ENCODE measurements around the gene ADCY10.
A peak's percentile ranks its signal among the peaks of the same experiment; 100 is the strongest.

The ADCY10 gene, protein sequence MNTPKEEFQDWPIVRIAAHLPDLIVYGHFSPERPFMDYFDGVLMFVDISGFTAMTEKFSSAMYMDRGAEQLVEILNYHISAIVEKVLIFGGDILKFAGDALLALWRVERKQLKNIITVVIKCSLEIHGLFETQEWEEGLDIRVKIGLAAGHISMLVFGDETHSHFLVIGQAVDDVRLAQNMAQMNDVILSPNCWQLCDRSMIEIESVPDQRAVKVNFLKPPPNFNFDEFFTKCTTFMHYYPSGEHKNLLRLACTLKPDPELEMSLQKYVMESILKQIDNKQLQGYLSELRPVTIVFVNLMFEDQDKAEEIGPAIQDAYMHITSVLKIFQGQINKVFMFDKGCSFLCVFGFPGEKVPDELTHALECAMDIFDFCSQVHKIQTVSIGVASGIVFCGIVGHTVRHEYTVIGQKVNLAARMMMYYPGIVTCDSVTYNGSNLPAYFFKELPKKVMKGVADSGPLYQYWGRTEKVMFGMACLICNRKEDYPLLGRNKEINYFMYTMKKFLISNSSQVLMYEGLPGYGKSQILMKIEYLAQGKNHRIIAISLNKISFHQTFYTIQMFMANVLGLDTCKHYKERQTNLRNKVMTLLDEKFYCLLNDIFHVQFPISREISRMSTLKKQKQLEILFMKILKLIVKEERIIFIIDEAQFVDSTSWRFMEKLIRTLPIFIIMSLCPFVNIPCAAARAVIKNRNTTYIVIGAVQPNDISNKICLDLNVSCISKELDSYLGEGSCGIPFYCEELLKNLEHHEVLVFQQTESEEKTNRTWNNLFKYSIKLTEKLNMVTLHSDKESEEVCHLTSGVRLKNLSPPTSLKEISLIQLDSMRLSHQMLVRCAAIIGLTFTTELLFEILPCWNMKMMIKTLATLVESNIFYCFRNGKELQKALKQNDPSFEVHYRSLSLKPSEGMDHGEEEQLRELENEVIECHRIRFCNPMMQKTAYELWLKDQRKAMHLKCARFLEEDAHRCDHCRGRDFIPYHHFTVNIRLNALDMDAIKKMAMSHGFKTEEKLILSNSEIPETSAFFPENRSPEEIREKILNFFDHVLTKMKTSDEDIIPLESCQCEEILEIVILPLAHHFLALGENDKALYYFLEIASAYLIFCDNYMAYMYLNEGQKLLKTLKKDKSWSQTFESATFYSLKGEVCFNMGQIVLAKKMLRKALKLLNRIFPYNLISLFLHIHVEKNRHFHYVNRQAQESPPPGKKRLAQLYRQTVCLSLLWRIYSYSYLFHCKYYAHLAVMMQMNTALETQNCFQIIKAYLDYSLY (N-terminal part only)

DNA sequence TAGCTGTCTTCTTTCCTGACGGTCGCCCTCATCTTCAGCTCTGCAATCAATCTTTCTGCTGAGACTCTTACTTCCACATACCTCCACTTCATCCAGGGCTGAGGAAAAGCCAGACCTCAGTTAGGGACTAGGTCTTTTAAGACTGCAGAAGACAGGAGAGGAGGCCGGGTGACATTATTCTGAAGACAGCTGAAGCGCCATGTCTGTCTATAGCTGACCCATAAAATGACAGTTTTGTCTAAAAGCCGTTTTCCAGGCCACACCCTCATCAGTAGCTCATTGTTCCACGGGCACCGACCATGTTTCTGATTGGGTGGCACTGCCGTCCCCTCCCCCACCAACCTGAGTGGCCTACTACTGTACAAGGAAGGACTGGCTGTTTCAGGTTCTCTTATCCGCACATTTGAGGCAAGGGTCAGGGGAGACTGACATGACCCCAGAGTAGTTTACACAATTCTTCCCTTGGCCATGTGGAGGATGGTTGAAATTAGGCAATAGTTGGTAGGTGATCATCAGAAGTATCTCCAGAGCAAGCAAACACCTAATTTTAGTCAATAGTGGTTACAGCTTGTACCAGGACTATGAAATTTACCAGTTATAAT, at the start of gene ADCY10:
TSS of gene ADCY10 (minus strand) at position 240 of the 602 bp plus-strand sequence. CDS start 8,994 bp downstream, outside the sequence.
- no peak within 1 kb of the TSS for H3K27ac ChIP-seq (ENCODE audit: low read depth, low read length)
- H3K4me3 ChIP-seq (ENCODE audit: low read depth, low read length): no peak within 1 kb of the TSS

DNA sequence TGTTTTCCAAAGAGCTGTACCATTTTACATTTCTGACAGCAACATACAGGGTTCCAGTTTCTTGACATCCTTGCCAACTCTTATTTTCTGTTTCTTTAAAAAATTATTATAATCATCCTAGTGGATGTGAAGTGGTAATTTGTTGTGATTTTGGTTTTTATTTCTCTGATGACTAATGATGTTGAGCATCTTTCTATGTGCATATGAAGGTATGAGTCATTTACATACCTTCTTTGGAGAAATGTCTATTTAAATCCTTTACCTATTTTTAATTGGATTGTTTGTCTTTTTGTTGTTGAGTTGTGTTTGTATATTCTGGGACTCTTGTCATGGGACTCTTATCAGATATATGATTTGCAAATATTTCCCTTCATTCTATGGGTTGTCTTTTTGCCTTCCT, 43.8 kb upstream of the ADCY10 start:
- no peaks in the 10 kb centered on the region for H3K4me1 ChIP-seq (ENCODE audit: control insufficient read depth, insufficient read depth, low read length)
- no peaks in the 10 kb centered on the region for H3K9me3 ChIP-seq (ENCODE audit: control insufficient read depth, insufficient read depth, low read depth, low read length)
- H3K27ac ChIP-seq (ENCODE audit: low read depth, low read length): no peak overlapping the region
- no peaks in the 10 kb centered on the region for H3K27me3 ChIP-seq (ENCODE audit: control insufficient read depth, insufficient read depth, low read length)
- no peak overlapping the region for H3K9ac ChIP-seq (ENCODE audit: low read length)
- H3K36me3 ChIP-seq (ENCODE audit: control insufficient read depth, insufficient read depth, low read length): peaks cover 29% of the 10 kb centered on the region
- no peak overlapping the region for H3K4me3 ChIP-seq (ENCODE audit: low read depth, low read length)

More for the DNA sequence above, at the start of gene ADCY10:
- Histone ChIP-seq H3K4me1 (ENCODE audit: control insufficient read depth, insufficient read depth, low read length) (peaks cover 20% of the 10 kb centered on the region), H3K9me3 (ENCODE audit: control insufficient read depth, insufficient read depth, low read depth, low read length) (peaks cover 17% of the 10 kb centered on the region), H3K27me3 (ENCODE audit: control insufficient read depth, insufficient read depth, low read length) (no peaks in the 10 kb centered on the region), H3K9ac (ENCODE audit: low read length) (no peak within 1 kb of the TSS), H3K36me3 (ENCODE audit: control insufficient read depth, insufficient read depth, low read length) (0 out of 2 replicates have a peak, but pooled peaks cover 2% of the 10 kb centered on the region)

DNA sequence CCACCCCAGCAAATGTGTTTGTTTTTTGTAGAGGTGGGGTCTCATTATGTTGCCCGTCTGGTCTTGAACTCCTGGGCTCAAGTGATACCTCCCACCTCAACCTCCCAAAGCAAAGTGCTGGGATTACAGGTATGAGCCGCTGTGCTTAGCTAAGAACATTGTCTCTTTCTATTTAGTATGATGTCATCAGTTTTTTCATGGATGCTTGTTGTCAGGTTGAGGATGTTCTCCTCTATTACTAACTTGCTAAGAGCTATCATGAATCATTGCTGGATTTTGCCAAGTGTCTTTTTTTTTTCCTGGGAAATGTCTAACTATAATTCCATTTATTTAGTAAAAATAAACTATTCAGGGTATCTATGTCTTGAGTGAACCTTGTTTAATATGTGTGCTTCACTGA, 42.0 kb upstream of the ADCY10 start:
- Histone ChIP-seq H3K27ac (ENCODE audit: low read depth, low read length) (no peak overlapping the region), H3K27me3 (ENCODE audit: control insufficient read depth, insufficient read depth, low read length) (no peaks in the 10 kb centered on the region), H3K9ac (ENCODE audit: low read length) (no peak overlapping the region), H3K4me3 (ENCODE audit: low read depth, low read length) (no peak overlapping the region), H3K9me3 (ENCODE audit: control insufficient read depth, insufficient read depth, low read depth, low read length) (no peaks in the 10 kb centered on the region), H3K36me3 (ENCODE audit: control insufficient read depth, insufficient read depth, low read length) (peaks cover 34% of the 10 kb centered on the region), H3K4me1 (ENCODE audit: control insufficient read depth, insufficient read depth, low read length) (no peaks in the 10 kb centered on the region)

DNA sequence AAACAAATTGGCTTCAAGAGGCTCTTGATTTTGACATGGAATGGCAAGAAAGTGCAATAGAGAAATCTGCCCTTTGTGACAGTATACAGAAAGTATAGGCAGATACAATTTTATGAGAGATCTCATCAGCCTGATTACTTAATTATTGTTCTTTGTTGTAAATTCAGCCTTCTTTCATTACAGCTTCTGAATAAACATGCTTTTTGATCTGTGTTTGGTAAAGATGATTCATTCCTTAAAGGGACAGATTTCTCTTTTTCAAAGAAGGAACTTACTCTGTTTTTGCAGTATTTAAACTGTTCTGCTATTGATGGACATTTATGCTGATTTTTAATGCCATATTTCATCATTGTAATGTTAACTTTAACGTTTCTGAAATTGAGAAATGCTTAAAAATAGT, 36.6 kb upstream of the ADCY10 start:
- H3K36me3 ChIP-seq (ENCODE audit: control insufficient read depth, insufficient read depth, low read length): peaks cover 27% of the 10 kb centered on the region
- no peak overlapping the region for H3K27ac ChIP-seq (ENCODE audit: low read depth, low read length)
- H3K27me3 ChIP-seq (ENCODE audit: control insufficient read depth, insufficient read depth, low read length): no peaks in the 10 kb centered on the region
- no peaks in the 10 kb centered on the region for H3K9me3 ChIP-seq (ENCODE audit: control insufficient read depth, insufficient read depth, low read depth, low read length)
- H3K9ac ChIP-seq (ENCODE audit: low read length): no peak overlapping the region
- H3K4me3 ChIP-seq (ENCODE audit: low read depth, low read length): no peak overlapping the region
- H3K4me1 ChIP-seq (ENCODE audit: control insufficient read depth, insufficient read depth, low read length): no peaks in the 10 kb centered on the region; the same call in 1 of the 2 replicates

DNA sequence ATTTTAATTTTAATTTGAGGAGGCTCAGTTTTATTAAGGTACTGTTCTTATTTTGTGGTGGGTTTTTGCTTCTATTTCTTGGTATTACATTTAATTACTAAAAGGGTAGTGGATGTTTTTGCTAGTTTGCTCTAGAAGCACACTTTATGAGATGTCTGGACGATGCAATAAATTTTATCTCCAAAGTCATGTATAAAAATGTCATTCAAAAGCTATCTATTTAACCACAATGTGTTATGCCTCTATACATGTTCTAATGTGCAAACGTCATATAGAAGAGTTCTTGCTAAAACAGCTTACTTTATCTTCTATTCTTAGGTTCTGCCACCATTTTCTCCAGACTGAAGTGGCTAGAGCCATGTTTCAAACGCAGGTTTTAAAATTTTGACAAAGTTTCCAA, 35.9 kb upstream of the ADCY10 start:
- Histone ChIP-seq H3K4me3 (ENCODE audit: low read depth, low read length) (no peak overlapping the region), H3K27ac (ENCODE audit: low read depth, low read length) (peak overlapping the region; percentile 50; the same call in 1 of the 2 replicates), H3K4me1 (ENCODE audit: control insufficient read depth, insufficient read depth, low read length) (no peaks in the 10 kb centered on the region; the same call in 1 of the 2 replicates), H3K36me3 (ENCODE audit: control insufficient read depth, insufficient read depth, low read length) (peaks cover 22% of the 10 kb centered on the region), H3K9me3 (ENCODE audit: control insufficient read depth, insufficient read depth, low read depth, low read length) (no peaks in the 10 kb centered on the region), H3K27me3 (ENCODE audit: control insufficient read depth, insufficient read depth, low read length) (no peaks in the 10 kb centered on the region), H3K9ac (ENCODE audit: low read length) (no peak overlapping the region)

DNA sequence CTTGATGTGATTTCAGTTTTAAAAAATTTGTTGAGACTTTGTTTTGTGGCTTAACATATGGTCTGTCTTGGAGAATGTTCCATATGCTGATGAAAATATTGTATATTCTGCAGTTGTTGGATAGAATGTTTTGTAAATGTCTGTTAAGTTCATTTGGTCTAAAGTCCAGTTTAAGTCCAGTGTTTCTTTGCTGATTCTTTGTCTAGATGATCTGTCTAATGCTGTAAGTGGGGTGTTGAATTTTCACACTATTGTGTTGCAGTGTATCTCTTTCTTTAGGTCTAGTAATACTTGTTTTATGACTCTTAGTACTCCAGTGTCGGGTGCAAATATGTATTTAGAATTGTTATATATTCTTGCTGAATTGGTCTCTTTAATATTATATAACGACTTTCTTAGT, 33.8 kb upstream of the ADCY10 start:
- H3K4me3 ChIP-seq (ENCODE audit: low read depth, low read length): no peak overlapping the region
- H3K27me3 ChIP-seq (ENCODE audit: control insufficient read depth, insufficient read depth, low read length): no peaks in the 10 kb centered on the region
- peaks cover 10% of the 10 kb centered on the region for H3K36me3 ChIP-seq (ENCODE audit: control insufficient read depth, insufficient read depth, low read length)
- peaks cover 5% of the 10 kb centered on the region; the same call in 1 of the 2 replicates for H3K9me3 ChIP-seq (ENCODE audit: control insufficient read depth, insufficient read depth, low read depth, low read length)
- H3K4me1 ChIP-seq (ENCODE audit: control insufficient read depth, insufficient read depth, low read length): no peaks in the 10 kb centered on the region; the same call in 1 of the 2 replicates
- H3K9ac ChIP-seq (ENCODE audit: low read length): no peak overlapping the region
- no peak overlapping the region for H3K27ac ChIP-seq (ENCODE audit: low read depth, low read length)

DNA sequence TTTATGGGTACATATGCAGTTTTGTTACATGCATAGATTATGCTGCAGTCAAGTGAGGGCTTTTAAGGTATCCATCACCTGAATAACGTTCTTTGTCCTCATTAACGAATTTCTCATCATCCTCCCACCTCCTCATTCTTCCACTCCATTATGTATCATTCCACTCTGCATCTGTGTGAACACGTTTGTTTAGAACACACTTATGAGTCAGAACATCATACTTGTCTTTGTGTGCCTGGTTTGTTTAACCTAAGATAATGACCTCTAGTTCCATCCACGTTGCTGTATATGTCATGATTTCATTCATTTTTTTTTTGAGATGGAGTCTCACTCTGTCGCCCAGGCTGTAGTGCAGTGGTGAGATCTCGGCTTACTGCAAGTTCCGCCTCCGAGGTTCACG, 29.6 kb upstream of the ADCY10 start:
- Histone ChIP-seq H3K4me1 (ENCODE audit: control insufficient read depth, insufficient read depth, low read length) (peaks cover 2% of the 10 kb centered on the region; the same call in 1 of the 2 replicates), H3K4me3 (ENCODE audit: low read depth, low read length) (no peak overlapping the region), H3K9ac (ENCODE audit: low read length) (no peak overlapping the region), H3K9me3 (ENCODE audit: control insufficient read depth, insufficient read depth, low read depth, low read length) (peaks cover 5% of the 10 kb centered on the region; the same call in 1 of the 2 replicates), H3K27ac (ENCODE audit: low read depth, low read length) (no peak overlapping the region), H3K27me3 (ENCODE audit: control insufficient read depth, insufficient read depth, low read length) (no peaks in the 10 kb centered on the region), H3K36me3 (ENCODE audit: control insufficient read depth, insufficient read depth, low read length) (peaks cover 5% of the 10 kb centered on the region)

DNA sequence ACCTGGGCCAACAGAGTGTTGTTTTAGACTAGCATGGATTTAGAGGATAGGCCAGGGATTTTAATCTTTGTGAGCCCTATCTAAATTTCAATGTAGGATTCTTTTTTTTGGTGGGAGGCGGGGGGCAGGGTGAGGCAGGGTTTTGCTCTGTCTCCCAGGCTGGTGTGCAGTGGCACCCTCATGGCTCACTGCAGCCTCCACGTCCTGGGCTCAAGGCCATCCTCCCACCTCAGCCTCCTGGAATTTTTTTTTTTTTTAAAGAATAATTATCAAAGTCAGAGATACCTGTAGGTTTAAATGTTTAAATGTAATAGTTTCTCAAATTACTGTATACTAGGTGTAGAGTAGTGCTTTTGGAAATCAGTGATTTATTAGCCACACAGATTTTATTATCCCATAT, 26.3 kb upstream of the ADCY10 start:
- Histone ChIP-seq H3K9me3 (ENCODE audit: control insufficient read depth, insufficient read depth, low read depth, low read length) (peaks cover 5% of the 10 kb centered on the region; the same call in 1 of the 2 replicates), H3K36me3 (ENCODE audit: control insufficient read depth, insufficient read depth, low read length) (peaks cover 5% of the 10 kb centered on the region), H3K27me3 (ENCODE audit: control insufficient read depth, insufficient read depth, low read length) (no peaks in the 10 kb centered on the region), H3K4me1 (ENCODE audit: control insufficient read depth, insufficient read depth, low read length) (peaks cover 3% of the 10 kb centered on the region; the same call in 1 of the 2 replicates), H3K9ac (ENCODE audit: low read length) (no peak overlapping the region), H3K4me3 (ENCODE audit: low read depth, low read length) (no peak overlapping the region), H3K27ac (ENCODE audit: low read depth, low read length) (no peak overlapping the region)

DNA sequence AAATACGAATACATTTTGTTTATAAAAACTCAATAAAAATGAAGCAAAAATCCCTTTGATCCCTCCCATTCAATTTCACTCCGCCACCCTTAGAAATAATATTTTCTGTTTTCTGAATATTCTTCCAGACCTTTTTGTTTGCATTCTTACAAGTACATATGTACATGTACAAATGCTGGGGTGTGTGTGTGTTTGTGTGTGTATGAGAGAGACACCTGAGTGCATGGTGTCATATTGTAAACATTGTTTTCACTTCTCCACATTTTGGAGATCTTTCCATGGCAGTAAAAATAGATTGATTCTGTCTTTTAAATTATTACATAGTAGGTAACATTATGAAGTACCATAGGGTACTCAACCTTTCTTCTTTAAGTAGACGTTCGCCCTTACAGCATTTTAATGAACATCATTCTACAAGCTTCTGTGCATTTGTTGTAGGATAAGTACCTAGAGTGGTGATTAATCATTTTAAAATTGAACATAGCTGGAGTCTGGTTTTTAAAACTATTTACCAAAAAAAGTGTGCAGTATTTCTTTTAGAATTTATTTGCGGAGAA, 24.2 kb upstream of the ADCY10 start:
- no peaks in the 10 kb centered on the region for H3K27me3 ChIP-seq (ENCODE audit: control insufficient read depth, insufficient read depth, low read length)
- peak overlapping the region; percentile 91; the same call in 1 of the 2 replicates for H3K27ac ChIP-seq (ENCODE audit: low read depth, low read length)
- no peak overlapping the region for H3K9ac ChIP-seq (ENCODE audit: low read length)
- no peaks in the 10 kb centered on the region for H3K9me3 ChIP-seq (ENCODE audit: control insufficient read depth, insufficient read depth, low read depth, low read length)
- H3K4me3 ChIP-seq (ENCODE audit: low read depth, low read length): peak overlapping the region; percentile 74
- no peaks in the 10 kb centered on the region for H3K36me3 ChIP-seq (ENCODE audit: control insufficient read depth, insufficient read depth, low read length)
- peaks cover 15% of the 10 kb centered on the region for H3K4me1 ChIP-seq (ENCODE audit: control insufficient read depth, insufficient read depth, low read length)

DNA sequence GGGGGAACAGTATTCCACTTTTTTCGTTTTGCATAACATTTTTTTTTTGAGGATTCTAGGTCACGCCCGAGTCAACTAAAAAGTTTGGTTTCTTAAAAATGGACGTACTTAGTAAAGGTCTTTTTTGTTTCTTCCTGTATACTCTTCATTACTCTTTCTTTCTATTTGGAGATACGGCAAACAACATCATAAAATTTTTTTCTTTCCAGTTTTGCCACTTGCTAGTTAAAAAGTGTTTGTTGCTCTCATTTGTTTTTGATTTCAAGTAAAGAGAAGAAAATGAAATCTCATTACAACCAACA, 23.7 kb upstream of the ADCY10 start:
- H3K4me1 ChIP-seq (ENCODE audit: control insufficient read depth, insufficient read depth, low read length): peaks cover 15% of the 10 kb centered on the region
- peak overlapping the region; percentile 88 for H3K9ac ChIP-seq (ENCODE audit: low read length)
- H3K9me3 ChIP-seq (ENCODE audit: control insufficient read depth, insufficient read depth, low read depth, low read length): no peaks in the 10 kb centered on the region
- H3K36me3 ChIP-seq (ENCODE audit: control insufficient read depth, insufficient read depth, low read length): no peaks in the 10 kb centered on the region
- peak overlapping the region; percentile 91; the same call in 1 of the 2 replicates for H3K27ac ChIP-seq (ENCODE audit: low read depth, low read length)
- H3K27me3 ChIP-seq (ENCODE audit: control insufficient read depth, insufficient read depth, low read length): no peaks in the 10 kb centered on the region
- peak overlapping the region; percentile 74 for H3K4me3 ChIP-seq (ENCODE audit: low read depth, low read length)
